ENCODE measurements around the gene MXD3.
"Not testable (repeated sequence)": the region's sequence is repeated elsewhere in the genome, so short reads cannot be mapped to it uniquely, and the experiment has no call there.

Gene MXD3

DNA sequence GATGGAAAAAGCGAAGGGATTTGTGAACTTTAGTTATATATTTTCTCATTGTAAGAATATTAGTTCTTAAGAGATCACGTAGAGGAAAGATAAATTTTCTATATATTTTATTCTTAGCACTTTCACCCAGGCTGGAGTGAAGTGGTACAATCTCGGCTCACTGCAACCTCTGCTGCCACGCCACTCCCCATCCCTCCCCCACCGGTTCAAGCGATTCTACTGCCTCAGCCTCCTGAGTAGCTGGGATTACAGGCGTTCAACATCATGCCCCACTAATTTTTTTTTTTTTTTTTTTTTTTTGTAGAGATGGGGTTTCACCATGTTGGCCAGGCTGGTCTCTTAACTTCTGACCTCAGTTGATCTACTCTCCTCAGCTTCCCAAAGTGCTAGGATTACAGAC lies 50.7 kb downstream of the MXD3 start:
- no peak for DNase-seq

DNA sequence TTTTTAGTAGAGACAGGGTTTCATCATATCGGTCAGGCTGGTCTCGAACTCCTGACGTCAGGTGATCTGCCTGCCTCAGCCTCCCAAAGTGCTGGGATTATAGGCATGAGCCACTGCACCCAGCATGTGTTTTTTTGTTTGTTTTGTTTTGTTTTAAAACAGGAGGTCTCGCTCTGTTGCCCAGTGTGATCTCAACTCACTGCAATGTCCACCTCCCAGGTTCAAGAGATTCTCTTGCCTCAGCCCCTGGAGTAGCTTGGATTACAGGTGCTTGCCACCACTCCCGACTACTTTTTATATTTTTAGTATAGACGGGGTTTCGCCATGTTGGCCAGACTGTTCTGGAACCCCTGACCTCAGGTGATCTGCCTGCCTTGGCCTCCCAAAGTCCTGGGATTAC lies 53.0 kb downstream of the MXD3 start:
- DNase-seq: not testable (repeated sequence)
